CD14-positive monocyte (primary cell): ENCODE results near the gene KSR1. TPM values are rescaled to one million over a fixed set of nuclear protein-coding genes. Genes with fewer than 3 reads are reported as not detected.

ENCODE experiments used
- DNase-seq, 3 donors: peaks; one replicate each; pipeline ENCODE4 v3.0.0-alpha.2; 2011 to 2022
- H2AFZ ChIP-seq: 2 replicates; pipeline ENCODE4 v1.6.0; 2012; ENCODE audit warnings: mild to moderate bottlenecking, low read depth, low read length, inconsistent platforms; ENCODE audit not compliant: insufficient read depth, poor library complexity, severe bottlenecking
- H3K27ac ChIP-seq, 2 donors: 1 replicate in 1 of 2; 2 replicates in 1 of 2; pipeline ENCODE4 v1.5.1; 2012 to 2013; ENCODE audit warnings: low read length in 2 of 2, control low read depth in 1 of 2, inconsistent platforms in 1 of 2, low read depth in 1 of 2, mild to moderate bottlenecking in 1 of 2
- H3K27me3 ChIP-seq, 2 donors: one replicate each; pipeline versions ENCODE4 v1.6.0 to v1.6.1; 2011 to 2013; ENCODE audit warnings: low read length in 2 of 2; ENCODE audit not compliant: control insufficient read depth in 2 of 2, insufficient read depth in 2 of 2
- H3K36me3 ChIP-seq, 2 donors: replicated peaks in 1 of 2; 1 replicate in 1 of 2; 2 replicates in 1 of 2; pipeline versions ENCODE4 v1.5.1 to v1.6.1; 2012 to 2013; ENCODE audit warnings: low read length in 2 of 2, control low read depth in 1 of 2, inconsistent platforms in 1 of 2, mild to moderate bottlenecking in 1 of 2; ENCODE audit not compliant: insufficient read depth in 2 of 2, control insufficient read depth in 1 of 2
- H3K4me1 ChIP-seq, 2 donors: 1 replicate in 1 of 2; 2 replicates in 1 of 2; pipeline versions ENCODE4 v1.5.1 to v1.6.1; 2012 to 2013; ENCODE audit warnings: low read length in 2 of 2, control low read depth in 1 of 2, inconsistent platforms in 1 of 2, mild to moderate bottlenecking in 1 of 2, moderate library complexity in 1 of 2; ENCODE audit not compliant: insufficient read depth in 2 of 2, control insufficient read depth in 1 of 2
- H3K4me2 ChIP-seq: replicated peaks from 2 replicates; pipeline ENCODE3; 2012; ENCODE audit warnings: low read length, moderate library complexity, mild to moderate bottlenecking; ENCODE audit not compliant: poor library complexity, severe bottlenecking; ENCODE audit errors: extremely low read depth
- H3K4me3 ChIP-seq, 3 experiments: fragments of 200-600 bp in 1 of 3; sonication (generic) in 1 of 3; replicated peaks in 1 of 3; 1 replicate in 2 of 3; 2 replicates in 1 of 3; pipeline ENCODE4 v1.5.1; 2011 to 2013; ENCODE audit warnings: low read length in 3 of 3, mild to moderate bottlenecking in 3 of 3, control low read depth in 2 of 3, low read depth in 2 of 3, inconsistent platforms in 1 of 3, moderate library complexity in 1 of 3
- H3K79me2 ChIP-seq: 2 replicates; pipeline ENCODE4 v1.6.0; 2012; ENCODE audit warnings: mild to moderate bottlenecking, control low read depth, inconsistent platforms, low read length, moderate library complexity; ENCODE audit not compliant: insufficient read depth
- H3K9ac ChIP-seq: 2 replicates; pipeline ENCODE4 v1.6.0; 2017; ENCODE audit warnings: low read length, mild to moderate bottlenecking; ENCODE audit not compliant: insufficient read depth, poor library complexity, severe bottlenecking
- H3K9me3 ChIP-seq, 2 donors: replicated peaks in 1 of 2; 1 replicate in 1 of 2; 2 replicates in 1 of 2; pipeline versions ENCODE4 v1.5.1 to v1.6.1; 2012 to 2013; ENCODE audit warnings: low read length in 2 of 2, control low read depth in 1 of 2; ENCODE audit not compliant: control insufficient read depth in 1 of 2, insufficient read depth in 1 of 2
- H4K20me1 ChIP-seq: 2 replicates; pipeline ENCODE4 v1.6.0; 2012; ENCODE audit warnings: mild to moderate bottlenecking, low read length, control low read depth, moderate library complexity; ENCODE audit not compliant: insufficient read depth
- H3K27ac Mint-ChIP-seq, 7 donors: one replicate each; pipeline ENCODE4 v1.8.0; 2020; ENCODE audit warnings: mild to moderate bottlenecking in 7 of 7, mixed read lengths in 7 of 7, moderate library complexity in 6 of 7, inconsistent platforms in 2 of 7
- H3K27me3 Mint-ChIP-seq, 3 donors: one replicate each; pipeline ENCODE4 v1.8.0; 2021 to 2022; ENCODE audit warnings: low read depth in 3 of 3, mild to moderate bottlenecking in 3 of 3, mixed read lengths in 3 of 3, moderate library complexity in 3 of 3, inconsistent platforms in 1 of 3
- H3K36me3 Mint-ChIP-seq, 2 donors: one replicate each; pipeline ENCODE4 v1.8.0; 2020; ENCODE audit warnings: mixed read lengths in 2 of 2, inconsistent platforms in 1 of 2, mild to moderate bottlenecking in 1 of 2
- H3K4me1 Mint-ChIP-seq: one replicate; pipeline ENCODE4 v1.8.0; 2020; ENCODE audit warnings: mild to moderate bottlenecking, mixed read lengths
- H3K4me3 Mint-ChIP-seq, 2 donors: one replicate each; pipeline ENCODE4 v1.8.0; 2020; ENCODE audit warnings: mild to moderate bottlenecking in 2 of 2, mixed read lengths in 2 of 2, moderate library complexity in 1 of 2
- H3K9me3 Mint-ChIP-seq, 7 donors: one replicate each; pipeline ENCODE4 v1.8.0; 2020 to 2022; ENCODE audit warnings: mixed read lengths in 7 of 7, mild to moderate bottlenecking in 6 of 7, moderate library complexity in 6 of 7, inconsistent platforms in 2 of 7
- CTCF ChIP-seq: fragments of 200-600 bp; IDR thresholded peaks from one replicate; pipeline ENCODE4 v1.8.0; 2022; ENCODE audit warnings: antibody characterized with exemption, mild to moderate bottlenecking
- WGBS: methylation state at CpG from one replicate; pipeline ENCODE4 v1.1.5; 2013; ENCODE audit warnings: missing lambda C conversion rate; ENCODE audit not compliant: insufficient coverage; 5-methylcytosine and 5-hydroxymethylcytosine counted together
- intact Hi-C, 2 donors: fragments of 100-400 bp; cut with micrococcal nuclease; formaldehyde crosslinking; loops; one replicate each; pipeline versions ENCODE4 v1.15.0 to v1.15.1; 2023
- polyA plus RNA-seq, 3 donors: library from polyadenylated mRNA; depleted of rRNA in 1 of 3; unstranded in 2 of 3; stranded (reverse) in 1 of 3; fragments of 300-500 nt in 2 of 3; fragments of >200 nt in 1 of 3; fragmentation: Illumina TruSeq in 2 of 3; gene quantifications; 1 replicate in 2 of 3; 2 replicates in 1 of 3; pipeline ENCODE4 v1.2.3, GENCODE V29; 2012 to 2021

KSR1 gene
- polyA plus RNA-seq, 3 donors = 1.2 to 111 (median 4.2) TPM

GRCh38 chr17:27512511-27513346 is 56.5 kb downstream of the KSR1 start:
- WGBS = 96% methylated on average over 3 of the region's 15 CpGs
- Mint-ChIP-seq H3K27me3 (no peaks in the 10 kb centered on the region), H3K4me1 (peaks cover 18% of the 10 kb centered on the region), H3K27ac (no peak overlapping the region), H3K36me3 (peaks cover 1 to 2% of the 10 kb centered on the region in 2 donors), H3K9me3 (no peaks in the 10 kb centered on the region), H3K4me3 (no peak overlapping the region)
- Histone ChIP-seq H3K79me2 (peaks cover 61% of the 10 kb centered on the region), H3K36me3 (no peaks in the 10 kb centered on the region), H3K4me2 (no peak overlapping the region), H3K9ac (no peak overlapping the region), H4K20me1 (peaks cover 90% of the 10 kb centered on the region), H3K9me3 (no peaks in the 10 kb centered on the region), H3K4me1 (peaks cover 0 to 2% of the 10 kb centered on the region in 2 donors), H3K27ac (no peak overlapping the region), H2AFZ (no peak overlapping the region), H3K27me3 (no peaks in the 10 kb centered on the region), H3K4me3 (no peak overlapping the region)
- TF ChIP-seq CTCF = no peak
- intact Hi-C loops = no loop called here
- no peak for DNase-seq

- Mint-ChIP-seq H3K27ac (peak overlapping the region in 1 of 7 donors; percentile 41), H3K36me3 (peaks cover 2 to 4% of the 10 kb centered on the region in 2 donors), H3K27me3 (no peaks in the 10 kb centered on the region), H3K4me1 (peaks cover 28% of the 10 kb centered on the region), H3K4me3 (no peak overlapping the region), H3K9me3 (no peaks in the 10 kb centered on the region)
- Histone ChIP-seq H3K4me3 (no peak overlapping the region), H4K20me1 (peaks cover 94% of the 10 kb centered on the region), H3K4me2 (no peak overlapping the region), H3K27ac (no peak overlapping the region), H3K9me3 (no peaks in the 10 kb centered on the region), H3K79me2 (peaks cover 67% of the 10 kb centered on the region), H3K4me1 (peaks cover 0 to 7% of the 10 kb centered on the region in 2 donors), H3K36me3 (no peaks in the 10 kb centered on the region), H2AFZ (no peak overlapping the region), H3K9ac (no peak overlapping the region), H3K27me3 (no peaks in the 10 kb centered on the region)
- DNase-seq = no peak
- intact Hi-C loops = no loop called here
- no peak for TF ChIP-seq CTCF
- WGBS = 99% methylated on average over 7 of the region's 8 CpGs
Measured at GRCh38 chr17:27513849-27514248, 57.6 kb downstream of the KSR1 start.
